Activated CD4-positive, alpha-beta T cell treated with anti-CD3 and anti-CD28 coated beads for 36 hours (primary cell): Measurements from ENCODE around the gene ANKRD1. TPM values are rescaled to one million over a fixed set of nuclear protein-coding genes. Genes with fewer than 3 reads are reported as not detected.

Experiments
- ATAC-seq: fragments of 200-7000 bp; cut with Tn5 transposase; one replicate; pipeline ENCODE4 v1.10.0; 2021; ENCODE audit warnings: mild to moderate bottlenecking, moderate library complexity
- CTCF ChIA-PET: fragments of 350-600 bp; sonication (Branson Sonifier 250); formaldehyde crosslinking; loops from one replicate; lab custom pipeline; 2021; ENCODE audit warnings: antibody characterized with exemption; lab: Charles Lee
- POLR2A ChIA-PET: fragments of 350-600 bp; sonication (Branson Sonifier 250); formaldehyde crosslinking; loops from one replicate; lab custom pipeline; 2021; ENCODE audit warnings: antibody characterized with exemption, inconsistent platforms; lab: Charles Lee
- DNase-seq: peaks from one replicate; pipeline ENCODE4 v3.0.0-alpha.2; 2020
- H3K27ac Mint-ChIP-seq: one replicate; pipeline ENCODE4 v1.8.0; 2021; ENCODE audit warnings: mixed read lengths
- H3K27me3 Mint-ChIP-seq: one replicate; pipeline ENCODE4 v1.8.0; 2021; ENCODE audit warnings: mixed read lengths
- H3K36me3 Mint-ChIP-seq: one replicate; pipeline ENCODE4 v1.8.0; 2021; ENCODE audit warnings: low read depth, mixed read lengths
- H3K4me1 Mint-ChIP-seq: one replicate; pipeline ENCODE4 v1.8.0; 2021; ENCODE audit warnings: mixed read lengths
- H3K4me3 Mint-ChIP-seq: one replicate; pipeline ENCODE4 v1.8.0; 2021; ENCODE audit warnings: mild to moderate bottlenecking, moderate library complexity, mixed read lengths
- H3K9me3 Mint-ChIP-seq: one replicate; pipeline ENCODE4 v1.8.0; 2021; ENCODE audit warnings: low read depth, mixed read lengths
- intact Hi-C, 2 experiments: fragments of 100-400 bp; cut with DNase I in 1 of 2; cut with micrococcal nuclease in 1 of 2; formaldehyde crosslinking; loops; one replicate each; pipeline versions ENCODE4 v1.14.2 to v1.15.1; 2022 to 2024; cut with DNase I, micrococcal nuclease
- total RNA-seq, 2 experiments: library from RNA; stranded (reverse); gene quantifications; one replicate each; pipeline ENCODE4 v1.2.3, GENCODE V29; 2021

The ANKRD1 gene
- total RNA-seq, 2 experiments from 2014 or later = not detected

DNA sequence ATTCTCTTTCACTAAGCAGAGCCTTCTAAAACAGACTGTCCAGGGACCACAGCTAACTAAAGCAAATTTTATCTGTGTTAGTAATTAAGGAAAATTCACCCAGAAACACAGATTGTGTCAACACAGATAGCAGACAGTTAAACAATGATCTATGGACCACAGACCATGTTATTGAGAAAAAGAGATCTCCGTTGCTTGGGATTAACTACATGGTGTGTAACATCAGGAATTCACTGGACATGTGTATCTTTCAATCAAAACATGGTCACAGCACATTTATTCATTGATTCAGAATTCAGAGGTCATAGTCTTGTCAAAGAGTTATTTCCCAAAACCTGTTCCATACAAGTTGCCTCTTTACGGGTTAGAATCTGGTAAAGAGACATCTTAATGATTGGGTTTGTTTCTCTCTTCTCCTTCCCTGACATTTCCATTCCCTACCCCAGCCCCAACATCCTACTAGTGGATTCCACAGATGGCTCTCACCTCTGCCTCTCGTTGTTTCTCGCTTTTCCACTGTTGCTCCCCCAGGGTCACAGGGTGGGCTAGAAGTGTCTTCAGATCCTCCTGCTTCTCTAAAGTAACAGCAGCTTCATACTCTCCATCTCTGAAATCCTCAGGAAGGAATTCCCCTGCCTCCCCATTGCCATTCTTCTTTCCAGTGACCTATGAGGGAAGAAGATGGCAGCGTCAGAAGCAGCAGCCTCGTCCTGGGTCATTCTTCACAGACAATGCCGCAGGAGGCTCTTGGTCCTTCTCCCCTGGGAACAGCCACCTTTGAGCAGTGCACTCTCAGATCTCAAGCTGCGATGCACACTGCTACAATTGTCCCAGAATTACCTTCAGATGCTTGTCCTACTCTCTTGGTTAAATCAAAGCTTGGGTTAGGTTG is 958 bp downstream of the ANKRD1 start:
- intact Hi-C loops = loop anchor here in 1 of 2 experiments (10.0 kb wide), 1 partner anchor 715 kb away; the partner anchor contains the start of gene PPP1R3C
- no peaks in the 10 kb centered on the region for H3K9me3 Mint-ChIP-seq
- ChIA-PET CTCF (interaction anchor here (0.6 to 3.0 kb wide), 5 partner anchors 10 to 753 kb away, joined by 3 to 16 read pairs (median 3); no protein-coding TSS in a partner anchor), POLR2A (no interaction called here)
- no peak for ATAC-seq
- no peak for DNase-seq
- H3K4me1 Mint-ChIP-seq = no peaks in the 10 kb centered on the region
- no peak overlapping the region for H3K4me3 Mint-ChIP-seq
- H3K27me3 Mint-ChIP-seq = peaks cover 2% of the 10 kb centered on the region
- H3K27ac Mint-ChIP-seq = no peak overlapping the region
- H3K36me3 Mint-ChIP-seq = no peaks in the 10 kb centered on the region

DNA sequence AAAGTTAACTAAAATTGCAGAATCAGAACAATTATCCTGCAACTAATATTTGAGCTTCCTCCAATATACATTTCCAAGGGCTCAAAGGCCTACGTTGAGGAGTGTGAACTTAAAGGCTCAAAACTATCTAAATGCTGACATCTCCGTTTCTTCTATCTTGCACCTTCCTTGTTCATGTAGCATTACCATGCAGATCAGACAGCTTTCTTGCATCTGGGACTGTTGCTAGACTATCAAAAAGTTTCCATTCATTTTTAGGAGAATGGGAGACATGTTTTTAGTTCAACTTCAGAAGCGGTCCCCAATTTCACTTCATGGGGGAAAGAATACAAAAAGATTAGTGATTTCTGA is 2.9 kb downstream of the ANKRD1 start:
- Mint-ChIP-seq H3K9me3 (no peaks in the 10 kb centered on the region), H3K27me3 (peaks cover 2% of the 10 kb centered on the region), H3K36me3 (no peaks in the 10 kb centered on the region), H3K4me3 (no peak overlapping the region), H3K27ac (no peak overlapping the region), H3K4me1 (no peaks in the 10 kb centered on the region)
- POLR2A ChIA-PET = interaction anchor here (0.6 kb wide), 1 partner anchor 43 kb away, joined by 4 read pairs; no protein-coding TSS in a partner anchor
- ATAC-seq = no peak
- intact Hi-C loops = loop anchor here in 1 of 2 experiments (10.0 kb wide), 1 partner anchor 717 kb away; the partner anchor contains the start of gene PPP1R3C
- no peak for DNase-seq
- CTCF ChIA-PET = interaction anchor here (0.9 to 1.9 kb wide), 4 partner anchors 8 to 717 kb away, joined by 3 to 4 read pairs (median 4); no protein-coding TSS in a partner anchor

DNA sequence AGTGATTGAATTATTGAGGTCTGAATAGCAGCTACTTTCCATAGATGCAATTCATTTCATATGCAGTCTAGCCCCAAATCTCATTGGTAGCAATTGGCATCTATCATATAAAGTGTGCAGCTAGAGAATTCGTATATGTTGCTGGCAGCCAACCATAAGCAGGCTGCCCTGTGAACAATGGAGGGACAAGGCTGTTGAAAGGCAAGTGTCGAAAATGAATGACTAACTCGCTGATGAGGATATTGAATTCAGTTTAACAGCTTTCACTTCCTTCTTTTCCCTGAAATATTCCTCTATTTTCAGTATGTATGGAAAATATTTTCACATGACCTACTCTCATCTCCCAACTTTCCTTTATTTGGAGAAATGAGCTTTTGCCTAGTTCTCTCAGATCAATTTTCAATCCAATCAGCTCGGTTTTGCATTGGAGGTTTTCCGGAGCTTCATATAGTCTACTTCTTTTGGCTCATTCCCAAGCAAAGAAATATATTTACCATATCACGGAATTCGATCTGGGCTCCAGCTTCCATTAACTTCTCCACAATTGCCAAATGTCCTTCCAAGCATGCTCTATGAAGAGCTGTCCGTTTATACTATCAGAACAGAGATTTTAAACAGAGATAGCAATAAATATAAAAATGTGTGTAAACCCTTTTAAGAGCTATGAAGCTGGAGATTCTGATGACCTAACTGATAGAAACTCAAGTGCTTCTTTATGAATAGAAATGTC is 3.5 kb downstream of the ANKRD1 start:
- ChIA-PET POLR2A (interaction anchor here (0.6 kb wide), 1 partner anchor 43 kb away, joined by 4 read pairs; no protein-coding TSS in a partner anchor), CTCF (interaction anchor here (0.7 to 1.9 kb wide), 5 partner anchors 9 to 718 kb away, joined by 3 to 4 read pairs (median 4); no protein-coding TSS in a partner anchor)
- no peak for DNase-seq
- Mint-ChIP-seq H3K4me3 (no peak overlapping the region), H3K27ac (no peak overlapping the region), H3K9me3 (no peaks in the 10 kb centered on the region), H3K4me1 (no peaks in the 10 kb centered on the region), H3K36me3 (no peaks in the 10 kb centered on the region), H3K27me3 (no peaks in the 10 kb centered on the region)
- ATAC-seq = no peak
- intact Hi-C loops = loop anchor here in 1 of 2 experiments (10.0 kb wide), 1 partner anchor 717 kb away; the partner anchor contains the start of gene PPP1R3C

DNA sequence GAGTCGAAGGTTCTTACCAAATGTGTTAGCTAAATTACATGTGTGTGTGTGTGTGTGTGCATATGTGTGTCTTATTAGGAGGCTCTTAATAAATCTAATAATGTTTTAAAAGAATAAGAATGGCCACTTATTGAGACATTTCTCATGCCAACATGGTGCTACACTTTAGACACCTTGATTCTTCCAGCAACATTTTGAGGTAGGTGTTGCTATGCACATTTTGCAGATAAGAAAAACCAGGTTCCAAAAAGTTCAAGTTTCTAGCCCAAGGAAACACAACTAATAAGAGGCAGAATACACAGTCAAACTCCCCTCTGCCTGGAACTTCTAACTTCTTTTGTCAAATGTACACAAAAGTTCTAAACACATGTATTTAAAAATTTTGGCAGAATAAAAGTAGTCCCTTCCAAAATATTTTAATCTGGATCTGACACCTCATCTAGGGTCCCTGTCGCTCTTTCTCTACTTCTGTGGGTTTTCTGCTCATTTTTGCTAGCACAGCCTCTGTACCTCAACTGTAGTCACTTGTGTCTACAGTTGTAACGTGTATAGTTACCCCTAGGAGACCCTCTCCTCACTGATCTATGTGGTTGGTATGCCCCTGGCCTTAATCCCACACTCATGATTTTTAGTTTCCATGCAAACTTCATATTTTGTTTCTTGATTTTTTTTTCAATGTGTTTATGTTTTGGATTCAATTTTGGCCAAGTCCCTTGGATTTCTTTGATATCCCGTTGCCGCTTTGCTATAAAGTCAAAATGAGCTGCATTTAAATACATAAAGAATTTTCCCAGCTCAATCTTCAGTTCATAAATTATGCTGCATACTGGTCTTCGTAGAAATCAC is 4.3 kb downstream of the ANKRD1 start:
- Mint-ChIP-seq H3K4me1 (peaks cover 2% of the 10 kb centered on the region), H3K4me3 (no peak overlapping the region), H3K27me3 (no peaks in the 10 kb centered on the region), H3K27ac (no peak overlapping the region), H3K9me3 (no peaks in the 10 kb centered on the region), H3K36me3 (no peaks in the 10 kb centered on the region)
- DNase-seq (no peak), ATAC-seq (no peak)
- intact Hi-C loops = loop anchor here in 1 of 2 experiments (10.0 kb wide), 1 partner anchor 718 kb away; the partner anchor contains the start of gene PPP1R3C
- ChIA-PET CTCF (interaction anchor here (0.7 to 1.9 kb wide), 5 partner anchors 10 to 1629 kb away, joined by 3 to 5 read pairs (median 4); no protein-coding TSS in a partner anchor), POLR2A (no interaction called here)

DNA sequence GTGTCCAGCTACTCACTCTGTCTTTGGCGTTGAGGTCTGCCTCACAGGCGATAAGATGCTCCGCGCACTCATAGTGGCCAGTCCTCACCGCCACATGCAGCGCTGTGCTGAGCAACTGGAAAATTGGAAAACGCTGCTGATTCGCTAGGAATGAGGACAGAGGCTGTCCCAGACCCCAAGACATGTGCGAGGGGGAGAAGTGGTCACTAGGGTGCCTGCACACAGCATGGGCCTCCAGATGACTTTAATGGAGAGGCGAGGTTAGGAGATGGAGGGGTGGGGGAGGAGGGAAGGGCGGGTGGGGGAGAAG is 5.2 kb downstream of the ANKRD1 start:
- ATAC-seq (no peak), DNase-seq (no peak)
- H3K36me3 Mint-ChIP-seq = no peaks in the 10 kb centered on the region
- no peaks in the 10 kb centered on the region for H3K9me3 Mint-ChIP-seq
- intact Hi-C loops = loop anchor here in 1 of 2 experiments (10.0 kb wide), 1 partner anchor 719 kb away; the partner anchor contains the start of gene PPP1R3C
- ChIA-PET POLR2A (no interaction called here), CTCF (interaction anchor here (1.0 kb wide), 1 partner anchor 332 kb away, joined by 4 read pairs; no protein-coding TSS in a partner anchor)
- H3K4me3 Mint-ChIP-seq = no peak overlapping the region
- no peaks in the 10 kb centered on the region for H3K27me3 Mint-ChIP-seq
- no peak overlapping the region for H3K27ac Mint-ChIP-seq
- H3K4me1 Mint-ChIP-seq = peaks cover 2% of the 10 kb centered on the region

DNA sequence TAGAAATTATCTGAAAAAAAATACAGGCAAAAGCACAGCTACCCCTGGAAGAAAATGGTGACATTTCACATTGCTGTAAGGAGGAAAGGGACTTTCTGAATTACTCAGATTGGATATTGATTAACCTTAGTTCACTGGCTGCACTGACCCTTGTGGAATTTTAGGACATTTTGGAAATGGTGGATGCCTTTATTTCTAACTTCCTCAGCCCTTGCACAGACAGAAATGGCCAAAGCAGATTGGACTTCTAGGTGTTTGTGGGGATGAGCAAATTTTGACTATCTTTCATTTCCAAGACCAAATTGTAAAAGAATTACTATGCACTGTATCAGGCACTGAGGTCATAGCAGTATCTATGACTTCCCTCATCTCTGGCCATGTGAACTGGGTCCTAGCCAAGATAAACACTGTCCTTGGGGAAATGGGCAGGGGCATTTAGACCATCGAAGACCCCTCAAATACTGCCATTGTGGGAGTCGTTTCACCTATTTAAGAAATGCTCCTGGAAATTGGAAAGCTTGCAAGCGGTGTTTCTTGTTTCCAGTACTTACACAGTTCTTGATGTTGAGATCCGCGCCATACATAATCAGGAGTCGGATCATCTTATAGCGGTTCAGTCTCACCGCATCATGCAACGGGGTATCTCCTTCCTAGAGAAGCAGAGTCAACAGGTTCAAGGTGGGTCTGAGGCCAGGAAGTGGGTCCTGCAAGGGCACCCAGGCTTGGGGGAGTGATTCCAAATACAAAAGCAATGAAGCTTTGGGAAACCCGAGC is 5.7 kb downstream of the ANKRD1 start:
- Mint-ChIP-seq H3K9me3 (no peaks in the 10 kb centered on the region), H3K27ac (no peak overlapping the region), H3K27me3 (no peaks in the 10 kb centered on the region), H3K4me1 (peaks cover 2% of the 10 kb centered on the region), H3K4me3 (no peak overlapping the region), H3K36me3 (no peaks in the 10 kb centered on the region)
- CTCF ChIA-PET = interaction anchor here (0.7 to 1.2 kb wide), 3 partner anchors 8 to 332 kb away, joined by 3 to 4 read pairs (median 4); no protein-coding TSS in a partner anchor
- DNase-seq = no peak
- ATAC-seq = no peak
- intact Hi-C loops = loop anchor here (5.0 to 10.0 kb wide), 2 partner anchors 92 to 720 kb away; partner anchors contain the start of gene PPP1R3C (in 1 of the 2)
- POLR2A ChIA-PET = no interaction called here

DNA sequence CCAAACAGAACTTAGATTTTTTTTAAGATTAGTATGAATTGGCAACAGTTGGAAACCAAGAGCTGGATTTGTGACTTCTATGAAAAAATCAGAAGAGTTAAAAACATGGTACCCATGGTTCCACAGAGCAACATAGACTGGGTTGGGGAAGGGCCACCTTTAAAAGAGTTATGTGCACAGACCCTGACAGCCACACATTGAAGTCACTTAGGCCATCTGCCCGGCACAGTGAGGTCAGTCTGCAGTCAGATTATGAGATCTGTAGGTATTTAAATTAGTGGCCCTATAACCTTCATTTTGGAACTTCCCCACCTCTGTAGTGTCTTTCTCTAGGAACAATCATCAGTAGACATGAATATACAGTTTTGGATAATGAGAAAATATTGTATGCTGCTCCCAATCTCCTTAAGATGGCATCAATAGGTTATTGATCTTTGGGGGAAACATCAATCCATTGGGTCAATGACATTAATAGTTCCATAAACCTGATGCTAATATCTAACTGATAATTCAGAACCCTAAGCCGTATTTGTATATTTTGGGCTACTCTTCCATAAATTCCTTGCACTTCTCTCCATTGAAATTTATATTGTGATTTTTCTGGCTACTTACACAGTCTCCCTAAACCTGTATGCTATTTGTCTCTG is 7.0 kb downstream of the ANKRD1 start:
- Mint-ChIP-seq H3K4me1 (peaks cover 2% of the 10 kb centered on the region), H3K27ac (no peak overlapping the region), H3K4me3 (no peak overlapping the region), H3K27me3 (no peaks in the 10 kb centered on the region), H3K36me3 (no peaks in the 10 kb centered on the region), H3K9me3 (no peaks in the 10 kb centered on the region)
- ATAC-seq = no peak
- intact Hi-C loops = loop anchor here (5.0 to 10.0 kb wide), 2 partner anchors 93 to 721 kb away; partner anchors contain the start of gene PPP1R3C (in 1 of the 2)
- CTCF ChIA-PET = interaction anchor here (1.2 to 6.5 kb wide), 3 partner anchors 8 to 337 kb away, joined by 3 to 76 read pairs (median 4); no protein-coding TSS in a partner anchor
- POLR2A ChIA-PET = no interaction called here
- DNase-seq = no peak

DNA sequence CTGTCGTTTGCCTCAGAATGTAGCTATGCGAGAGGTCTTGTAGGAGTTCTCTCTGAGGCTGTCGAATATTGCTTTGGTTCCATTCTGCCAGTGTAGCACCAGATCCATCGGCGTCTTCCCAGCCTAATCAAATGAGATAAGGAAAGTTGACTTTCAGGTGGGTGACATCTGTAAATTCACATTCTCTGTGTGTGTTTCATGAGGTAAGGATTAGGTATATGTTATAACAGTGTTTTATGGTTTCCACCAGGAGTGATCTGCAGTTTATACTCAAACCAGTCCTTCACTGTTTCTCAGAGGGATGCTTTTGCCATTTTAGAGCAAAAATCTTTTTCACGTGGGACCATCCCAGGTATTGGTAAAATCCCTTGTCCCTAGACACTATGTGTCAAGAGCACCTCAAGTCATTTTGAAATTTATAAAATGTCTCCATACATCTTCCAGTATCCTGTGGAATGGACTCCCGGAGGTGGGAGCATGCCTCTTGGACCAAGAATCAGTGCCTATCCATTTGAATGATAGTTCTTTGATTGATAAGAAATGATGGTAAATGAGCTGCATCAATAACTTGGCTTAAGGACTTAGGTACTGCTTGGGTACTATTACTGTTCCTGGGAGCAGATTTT is 7.9 kb downstream of the ANKRD1 start:
- no peaks in the 10 kb centered on the region for H3K9me3 Mint-ChIP-seq
- ATAC-seq (no peak), DNase-seq (no peak)
- intact Hi-C loops = loop anchor here (1.0 to 10.0 kb wide), 3 partner anchors 94 to 722 kb away; partner anchors contain the start of gene PPP1R3C (in 1 of the 2)
- H3K4me1 Mint-ChIP-seq = peaks cover 2% of the 10 kb centered on the region
- ChIA-PET POLR2A (no interaction called here), CTCF (interaction anchor here (0.7 to 6.5 kb wide), 7 partner anchors 9 to 348 kb away, joined by 3 to 76 read pairs (median 4); no protein-coding TSS in a partner anchor)
- H3K36me3 Mint-ChIP-seq = no peaks in the 10 kb centered on the region
- no peak overlapping the region for H3K4me3 Mint-ChIP-seq
- H3K27ac Mint-ChIP-seq = no peak overlapping the region
- H3K27me3 Mint-ChIP-seq = no peaks in the 10 kb centered on the region

DNA sequence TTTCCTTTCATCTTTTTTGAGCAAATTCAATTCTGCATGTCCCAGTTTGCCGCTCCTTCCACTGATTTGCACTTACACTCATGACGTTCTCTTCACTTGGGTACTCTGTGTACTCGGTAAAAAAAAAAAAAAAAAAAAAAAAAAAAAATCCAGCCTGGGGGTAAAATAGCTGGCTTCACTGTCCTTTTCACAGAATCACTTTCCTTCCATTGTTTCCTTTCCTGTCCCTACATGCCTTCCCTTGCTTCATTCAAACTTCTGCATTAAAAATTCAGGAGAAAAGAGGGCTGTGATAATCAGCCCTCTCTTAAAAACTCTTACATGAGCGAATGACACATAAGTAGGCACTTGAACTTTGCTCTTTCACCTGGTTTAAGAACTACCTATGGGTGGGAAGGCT is 8.7 kb downstream of the ANKRD1 start:
- Mint-ChIP-seq H3K36me3 (peaks cover 6% of the 10 kb centered on the region), H3K27ac (no peak overlapping the region), H3K9me3 (no peaks in the 10 kb centered on the region), H3K27me3 (no peaks in the 10 kb centered on the region), H3K4me3 (no peak overlapping the region), H3K4me1 (peaks cover 2% of the 10 kb centered on the region)
- CTCF ChIA-PET = interaction anchor here (0.6 to 6.5 kb wide), 30 partner anchors 8 to 1270 kb away, joined by 3 to 76 read pairs (median 4); partner anchors contain the start of gene ANKRD1
- ATAC-seq = no peak
- POLR2A ChIA-PET = interaction anchor here (0.6 kb wide), 1 partner anchor 32 kb away, joined by 3 read pairs; no protein-coding TSS in a partner anchor
- intact Hi-C loops = loop anchor here (1.0 to 10.0 kb wide), 3 partner anchors 95 to 723 kb away; partner anchors contain the start of gene PPP1R3C (in 1 of the 2)
- no peak for DNase-seq
